NCI-H460 (cell line): ENCODE measurements around the gene LYVE1. TPM values are rescaled to one million over a fixed set of nuclear protein-coding genes. Genes with fewer than 3 reads are reported as not detected.

Source experiments
- DNase-seq: peaks from one replicate; pipeline ENCODE4 v3.0.0-alpha.2; 2016; ENCODE audit warnings: low read depth; ENCODE audit errors: extremely low read depth
- total RNA-seq: library from RNA; depleted of rRNA; stranded (reverse); fragments of >200 nt; shearing (Covaris generic); gene quantifications from 2 replicates; pipeline ENCODE4 v1.2.3, GENCODE V29; 2014

LYVE1 gene
- total RNA-seq, 1 experiment from 2014 or later = not detected

GRCh38 chr11:10594407-10594806 is 25.9 kb upstream of the LYVE1 start:
- DNase-seq = no peak

DNA sequence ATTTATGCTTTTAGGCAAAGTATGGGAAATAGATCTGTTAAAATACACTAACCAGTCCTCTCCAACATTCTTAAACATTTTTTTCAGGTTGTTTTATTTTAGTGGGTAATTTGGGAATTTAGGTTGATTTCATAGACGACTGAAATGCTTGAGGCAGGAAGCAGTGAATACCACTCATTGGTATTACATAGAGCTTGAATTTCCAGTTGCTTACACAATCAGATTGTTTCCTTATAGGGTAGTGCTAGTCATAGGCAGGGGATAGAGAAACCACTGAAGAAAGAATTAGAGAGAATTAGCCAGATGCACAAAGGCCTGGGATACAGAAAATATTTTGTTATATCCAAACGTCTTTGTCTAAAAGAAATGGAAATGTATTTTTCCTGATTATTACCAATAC is 23.9 kb upstream of the LYVE1 start:
- DNase-seq = no peak

GRCh38 chr11:10591741-10592140 is 23.3 kb upstream of the LYVE1 start:
- DNase-seq = no peak

GRCh38 chr11:10590218-10590915 is 21.9 kb upstream of the LYVE1 start:
- no peak for DNase-seq

- no peak for DNase-seq
Measured at GRCh38 chr11:10588904-10589303, 20.4 kb upstream of the LYVE1 start.

GRCh38 chr11:10587995-10588394 is 19.5 kb upstream of the LYVE1 start:
- no peak for DNase-seq

- DNase-seq = no peak
Measured at GRCh38 chr11:10587388-10587787, 18.9 kb upstream of the LYVE1 start.

DNA sequence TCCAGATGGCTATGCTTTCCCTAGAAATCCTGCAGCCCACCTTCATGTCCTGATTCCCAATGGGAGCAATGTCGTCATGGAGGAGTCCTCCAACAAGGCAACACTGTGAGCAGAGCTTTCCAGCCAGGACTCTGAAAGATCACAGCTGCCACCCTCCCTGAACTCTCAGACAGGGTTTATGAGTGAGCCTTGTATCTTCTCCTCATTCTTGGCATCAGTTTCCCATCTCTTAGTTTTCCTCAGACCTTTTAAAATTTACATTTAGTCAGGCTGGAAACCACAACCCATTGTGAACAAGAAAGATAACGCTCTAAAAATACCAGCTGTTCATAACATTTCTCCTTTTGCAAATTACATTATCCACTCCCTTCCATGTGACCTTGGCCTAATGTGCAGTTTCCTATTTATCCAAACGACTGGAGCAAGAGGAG is 15.6 kb upstream of the LYVE1 start:
- DNase-seq = no peak

- DNase-seq = no peak
Measured at GRCh38 chr11:10581481-10582019, 13.1 kb upstream of the LYVE1 start.

- DNase-seq = no peak
Measured at GRCh38 chr11:10580623-10581022, 12.2 kb upstream of the LYVE1 start.

GRCh38 chr11:10579700-10580099 is 11.2 kb upstream of the LYVE1 start:
- no peak for DNase-seq

- no peak for DNase-seq
Measured at GRCh38 chr11:10576035-10576398, 7.6 kb upstream of the LYVE1 start.

DNA sequence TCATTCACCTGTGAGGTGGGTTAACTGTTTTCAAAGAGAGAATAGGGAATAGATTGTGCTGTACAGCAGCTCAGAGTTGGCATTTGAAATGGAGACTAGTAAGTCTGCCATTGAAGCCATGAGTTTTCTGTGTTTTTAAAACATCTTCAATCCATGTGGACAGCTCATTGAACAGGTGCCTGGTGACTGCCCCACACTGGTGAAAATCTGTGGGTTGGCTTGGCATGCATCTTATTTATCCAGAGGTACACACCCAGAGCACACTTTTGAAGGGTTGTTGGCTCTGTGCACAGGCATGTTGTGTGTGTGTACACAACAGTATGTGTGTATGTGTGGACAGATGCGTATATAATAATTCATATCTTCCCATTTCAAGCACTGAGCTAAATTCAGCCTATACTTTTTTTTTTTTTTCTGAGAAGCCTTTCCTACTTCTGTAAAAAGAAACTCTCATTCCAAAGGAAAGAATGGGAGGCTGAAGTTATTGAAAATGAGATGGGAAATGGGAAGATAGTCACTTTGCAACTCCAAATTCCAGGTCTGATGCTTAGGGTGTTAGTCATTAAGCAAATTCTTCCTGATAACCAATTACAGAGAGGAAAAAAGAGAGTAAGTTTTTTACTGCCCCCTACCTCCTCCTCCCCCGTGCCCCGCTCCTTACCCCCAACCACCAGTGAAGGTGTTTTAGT is 7.0 kb upstream of the LYVE1 start:
- DNase-seq = no peak

GRCh38 chr11:10573556-10573955 is 5.1 kb upstream of the LYVE1 start:
- no peak for DNase-seq

- DNase-seq = no peak
Measured at GRCh38 chr11:10573028-10573427, 4.6 kb upstream of the LYVE1 start.

- no peak for DNase-seq
Measured at GRCh38 chr11:10572533-10572932, 4.1 kb upstream of the LYVE1 start.

DNA sequence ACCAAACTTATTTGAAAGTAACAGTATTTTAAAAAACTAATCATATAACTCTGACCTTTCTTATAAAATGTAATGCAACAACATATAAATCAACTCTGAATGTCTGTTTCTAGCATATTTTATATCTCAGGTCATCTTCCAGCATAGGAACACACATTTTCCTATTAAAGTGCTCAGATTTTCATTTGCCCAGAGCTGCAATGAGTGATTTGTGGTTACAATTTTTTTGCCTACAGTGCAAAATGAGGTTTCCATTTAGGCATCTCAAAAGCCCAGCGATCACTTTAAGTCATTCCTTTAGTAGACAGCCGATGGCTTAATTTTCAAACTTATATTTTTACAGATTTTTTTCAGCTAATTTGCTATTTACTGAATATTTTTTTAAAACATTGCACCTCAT is 1.0 kb downstream of the LYVE1 start:
- DNase-seq = no peak

DNA sequence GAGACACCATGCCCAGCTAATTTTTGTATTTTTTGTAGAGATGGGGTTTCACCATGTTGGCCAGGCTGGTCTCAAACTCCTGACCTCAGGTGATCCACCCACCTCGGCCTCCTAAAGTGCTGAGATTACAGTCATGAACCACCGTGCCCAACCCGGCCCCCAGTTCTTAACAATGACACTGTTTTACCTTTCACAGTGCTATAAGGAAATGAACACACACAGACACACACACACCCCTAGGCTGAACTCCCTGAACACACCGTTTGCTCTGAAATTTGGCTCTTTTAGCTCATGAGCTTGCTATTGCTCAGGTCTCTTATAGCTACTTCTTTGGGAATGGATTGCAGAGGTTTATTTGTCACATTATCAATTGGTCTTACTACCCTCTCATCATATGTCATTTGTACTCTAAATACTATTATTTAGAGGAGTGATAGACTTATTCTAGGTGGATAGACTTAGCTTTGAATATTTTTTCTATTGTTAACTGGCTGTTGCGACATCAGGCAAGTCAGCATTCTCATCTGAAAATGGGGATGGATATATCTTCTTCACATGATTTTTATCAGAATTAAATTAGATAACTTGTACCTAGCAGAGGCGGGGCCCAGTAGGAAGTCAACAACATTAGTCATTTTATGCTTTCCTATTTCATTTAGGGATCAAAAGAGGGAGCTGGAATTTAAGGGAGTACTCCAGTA is 2.1 kb downstream of the LYVE1 start:
- DNase-seq = no peak

- no peak for DNase-seq
Measured at GRCh38 chr11:10565493-10565892, 3.0 kb downstream of the LYVE1 start.

- DNase-seq = no peak
Measured at GRCh38 chr11:10564696-10565318, 3.7 kb downstream of the LYVE1 start.

DNA sequence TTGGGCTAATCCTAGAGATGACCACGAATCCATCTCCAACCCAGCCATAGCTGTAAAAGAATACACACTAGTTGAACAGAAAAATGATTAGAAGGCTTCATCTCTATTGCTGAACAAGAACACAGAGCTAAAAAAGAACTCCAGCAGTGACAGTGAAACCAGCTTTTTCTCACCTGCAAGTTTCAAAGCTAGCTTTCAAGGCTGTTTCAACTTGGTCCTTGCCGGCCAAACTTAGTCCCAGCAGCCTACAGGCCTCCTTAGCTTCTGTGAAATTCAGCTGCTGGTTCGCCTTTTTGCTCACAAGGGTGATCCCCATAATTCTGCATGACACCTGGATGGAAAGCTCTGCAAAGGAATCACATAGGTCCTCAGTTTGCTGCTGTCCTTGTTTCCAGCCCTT is 4.4 kb downstream of the LYVE1 start:
- DNase-seq = no peak
